NCI-H524 treated with DMSO at 0.1 percent for 48 hours (cell line): ENCODE data around the gene MCOLN2.

Experiments
- DNase-seq: peaks from one replicate; lab custom pipeline; 2025; lab: John Stamatoyannopoulos, UW

MCOLN2 gene

DNA sequence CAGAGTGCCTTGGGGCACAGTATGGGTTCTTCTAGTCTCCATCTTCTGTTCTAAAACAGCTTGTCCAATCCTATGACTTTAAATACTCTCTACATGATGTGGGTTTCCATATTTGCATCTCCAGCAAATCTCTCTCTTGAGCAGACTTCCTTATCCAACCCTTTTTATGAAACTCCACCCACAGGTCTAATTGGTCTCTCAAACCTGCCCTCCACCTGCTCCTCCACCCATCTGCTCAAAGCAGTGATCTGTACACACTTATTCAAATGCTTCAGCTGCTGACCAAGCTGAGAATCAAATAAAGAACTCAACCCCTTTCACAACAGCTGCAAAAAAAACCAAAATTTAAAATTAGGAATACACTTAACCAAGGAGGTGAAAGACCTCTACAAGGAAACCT lies 11.5 kb downstream of the MCOLN2 start:
- DNase-seq: no peak

DNA sequence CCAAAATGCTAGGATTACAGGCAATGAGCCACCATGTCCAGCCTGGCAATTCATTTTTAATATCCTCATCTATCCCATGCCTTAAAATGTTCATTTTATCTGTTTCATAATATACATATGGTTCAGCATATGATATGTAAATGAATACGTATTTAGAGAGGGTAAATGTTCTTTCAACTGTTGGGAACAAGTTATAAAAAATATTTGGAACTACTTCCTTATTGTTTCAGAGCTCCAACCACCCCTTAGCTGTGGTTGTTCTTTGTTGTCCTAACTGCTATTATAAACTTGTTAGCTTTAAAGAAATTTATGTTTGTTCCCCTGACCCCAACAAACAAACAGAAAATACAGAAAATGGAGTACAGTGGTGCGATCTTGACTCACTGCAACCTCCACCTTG lies 14.5 kb downstream of the MCOLN2 start:
- DNase-seq: no peak

DNA sequence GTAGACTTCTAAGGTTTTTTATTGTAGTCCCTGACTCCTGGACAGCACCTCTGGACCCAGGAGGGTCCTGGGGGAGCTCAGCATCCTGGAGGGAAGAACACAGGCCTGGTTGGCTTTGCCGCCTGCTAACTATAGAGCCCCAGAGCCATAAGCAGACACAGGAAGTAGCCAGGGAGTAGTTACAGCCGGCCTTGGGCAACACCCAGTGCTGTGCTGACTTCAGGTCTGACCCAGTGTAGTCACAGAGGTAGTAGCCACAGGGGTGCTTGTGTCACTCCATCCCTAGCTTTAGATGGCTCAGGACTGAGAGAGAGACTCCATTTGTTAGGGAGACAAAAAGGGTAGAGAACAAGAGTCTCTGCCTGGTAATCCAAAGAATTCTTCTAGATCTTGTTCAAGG lies 21.9 kb downstream of the MCOLN2 start:
- DNase-seq: no peak

DNA sequence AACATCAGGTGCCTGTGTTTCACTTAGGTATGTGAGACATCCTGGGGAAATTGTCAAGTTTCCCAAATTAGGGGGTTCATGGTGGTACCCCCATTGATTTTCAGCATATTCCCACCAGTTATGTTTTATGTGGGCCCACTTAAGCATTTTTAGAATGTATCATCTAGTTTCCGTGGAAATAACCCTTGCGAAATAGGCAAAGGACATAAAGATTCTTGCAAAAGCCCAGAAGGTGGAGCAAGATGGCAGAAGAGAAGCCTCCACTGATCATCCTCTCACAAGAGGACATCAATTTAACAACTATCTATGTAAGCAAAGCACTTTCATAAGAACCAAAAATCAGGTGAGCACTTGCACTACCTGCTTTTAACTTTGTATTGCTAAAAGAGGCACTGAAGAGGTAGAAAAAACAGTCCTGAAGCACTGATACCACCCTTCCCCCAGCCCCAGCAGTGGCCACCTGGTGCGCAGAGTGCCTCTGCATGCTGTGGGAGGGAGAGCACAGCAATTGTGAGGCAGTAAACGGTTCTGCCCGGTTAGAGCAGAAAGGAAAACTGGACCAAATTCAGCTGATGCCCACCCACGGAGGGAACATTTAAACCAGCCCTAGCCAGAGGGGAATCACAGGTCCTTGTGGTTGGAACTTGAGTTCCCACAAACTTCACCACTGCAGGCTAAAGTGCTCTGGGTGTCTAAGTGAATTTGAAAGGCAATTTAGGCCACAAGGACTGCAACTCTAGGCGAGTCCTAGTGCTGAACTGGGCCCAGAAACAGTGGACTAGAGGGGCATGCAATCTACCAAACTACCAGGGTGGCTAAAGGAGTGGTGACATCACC lies 23.2 kb downstream of the MCOLN2 start:
- DNase-seq: no peak

DNA sequence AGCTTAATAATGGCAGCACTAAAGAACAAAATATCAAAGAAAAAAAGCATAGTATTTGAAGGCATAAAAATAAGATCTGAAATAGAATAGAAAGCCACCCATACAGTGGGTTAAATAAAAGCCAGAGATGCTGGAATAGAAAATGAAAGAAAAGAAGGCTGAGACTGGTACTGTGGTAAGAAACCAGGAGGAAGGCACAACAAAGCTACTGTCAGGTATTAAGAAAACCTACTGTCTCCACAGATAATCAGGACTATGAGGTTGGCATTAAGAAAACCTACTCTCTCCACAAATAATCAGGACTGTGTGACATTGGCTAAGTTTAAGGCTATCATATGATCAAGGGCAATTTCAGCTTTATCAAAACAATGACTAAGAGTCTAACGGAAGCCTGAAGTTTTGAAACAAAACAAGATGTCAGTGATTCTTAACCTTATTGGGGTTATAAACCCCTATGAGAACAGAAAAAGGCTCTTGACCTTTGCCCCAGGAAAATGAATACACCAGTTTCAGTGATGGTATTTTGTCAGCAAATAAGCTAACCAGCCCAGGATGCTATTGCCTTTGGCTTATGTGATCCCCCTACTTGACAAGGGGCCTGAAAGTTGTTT lies 24.4 kb downstream of the MCOLN2 start:
- DNase-seq: no peak

DNA sequence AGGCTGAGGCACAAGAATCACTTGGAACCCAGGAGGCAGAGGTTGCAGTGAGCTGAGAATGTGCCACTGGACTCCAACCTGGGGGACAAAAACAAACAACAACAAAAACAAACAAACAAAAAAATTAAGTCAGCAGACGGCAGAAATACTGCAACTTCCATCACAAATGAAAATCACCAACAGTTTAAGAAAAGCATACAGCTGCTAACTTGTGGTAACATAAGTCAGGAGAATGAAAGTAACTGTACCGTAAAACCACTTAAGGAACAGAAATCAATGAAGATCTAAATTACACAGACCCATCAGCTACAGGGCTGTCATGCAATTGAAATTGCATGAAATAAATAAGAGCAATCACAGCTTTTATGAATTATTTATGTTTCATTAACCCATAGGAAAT lies 25.0 kb downstream of the MCOLN2 start:
- DNase-seq: no peak

DNA sequence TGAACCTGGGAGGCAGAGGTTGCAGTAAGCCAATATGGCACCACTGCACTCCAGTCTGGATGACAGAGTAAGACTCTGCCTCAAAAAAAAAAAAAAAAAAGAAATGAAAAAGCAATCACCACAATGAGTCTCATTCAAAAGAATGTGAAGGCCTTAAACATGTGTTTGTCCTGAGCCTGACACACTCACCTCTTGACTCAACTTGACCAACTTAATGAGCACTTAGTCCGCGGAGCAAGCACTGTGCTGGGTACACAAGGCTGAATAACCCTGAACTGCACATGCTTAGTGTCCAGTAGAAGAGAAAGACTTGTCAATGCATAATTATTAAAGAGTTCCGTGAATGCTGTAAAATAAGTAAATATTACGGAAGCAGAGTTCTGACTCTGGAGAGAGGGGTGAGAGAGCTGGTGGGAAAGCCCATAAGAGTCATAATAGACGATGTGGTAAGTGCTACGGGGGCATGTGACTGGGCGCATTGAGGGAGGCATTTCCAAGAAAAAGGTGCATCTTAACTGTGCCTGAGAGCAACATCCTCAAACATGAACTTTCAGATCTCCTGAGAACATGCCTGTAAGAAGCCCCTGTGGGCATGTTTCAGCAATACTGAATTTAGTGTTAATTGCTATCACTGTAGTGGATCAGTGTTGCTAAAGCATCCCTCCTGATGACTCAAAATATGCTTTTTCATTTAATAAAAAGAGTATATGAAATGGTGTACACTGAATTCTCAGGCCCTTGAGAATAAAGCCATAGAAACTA lies 27.2 kb downstream of the MCOLN2 start:
- DNase-seq: no peak

DNA sequence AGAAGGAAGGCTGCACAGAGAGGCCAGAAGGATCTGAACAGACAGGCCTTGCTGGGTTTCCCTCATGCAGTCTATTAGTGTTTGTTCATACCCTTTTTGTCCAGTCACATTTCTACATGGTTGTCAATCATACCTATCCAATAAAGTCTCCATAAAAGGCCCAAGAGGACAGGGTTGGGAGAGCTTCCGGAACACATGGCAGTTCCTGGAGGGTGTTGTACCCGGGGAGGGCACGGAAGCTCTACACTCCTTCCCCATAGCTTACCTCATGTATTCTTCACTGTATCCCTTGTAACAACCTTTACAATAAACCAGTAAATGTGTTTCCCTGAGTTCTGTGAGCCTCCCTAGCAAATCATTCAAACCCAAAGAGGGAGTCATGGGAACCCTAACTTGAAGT lies 28.0 kb downstream of the MCOLN2 start:
- DNase-seq: no peak

DNA sequence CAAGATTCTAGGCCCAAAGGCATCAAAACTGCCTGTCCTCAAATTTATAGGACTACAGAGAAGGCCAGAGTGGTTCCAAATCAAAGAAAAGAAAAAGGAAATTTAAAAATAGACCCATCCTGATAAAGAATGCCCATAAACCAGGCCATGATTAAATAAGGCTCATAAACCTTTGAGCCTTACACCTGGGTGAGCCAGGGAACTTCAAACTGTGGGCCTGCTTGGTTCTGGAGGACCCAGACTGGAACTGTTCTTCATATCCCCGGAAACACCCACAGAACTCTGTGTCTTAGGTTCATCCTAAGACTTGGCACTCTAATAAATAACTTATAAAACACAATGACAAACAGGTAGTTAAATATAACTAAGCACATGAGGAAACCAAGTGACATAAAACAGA lies 28.8 kb downstream of the MCOLN2 start:
- DNase-seq: no peak

DNA sequence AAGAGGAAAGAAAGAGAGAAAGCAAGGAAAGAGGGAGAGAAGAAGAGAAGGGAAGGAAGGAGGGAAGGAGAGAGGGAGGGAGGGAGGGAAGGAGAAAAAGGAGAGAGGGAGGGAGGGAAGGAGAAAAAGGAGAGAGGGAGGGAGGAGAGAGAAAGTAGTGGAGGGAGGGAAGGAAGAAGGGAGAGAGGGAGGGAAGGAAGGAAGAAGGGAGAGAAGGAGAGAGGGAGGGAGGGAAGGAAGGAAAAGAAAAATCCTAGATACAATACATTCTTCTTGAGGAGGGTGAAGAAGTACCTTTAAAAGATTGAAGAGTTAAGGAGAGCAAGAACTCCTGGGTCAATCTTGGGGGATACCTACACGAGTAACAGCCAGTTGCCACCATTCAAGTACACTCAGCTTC lies 29.2 kb downstream of the MCOLN2 start:
- no peak for DNase-seq

DNA sequence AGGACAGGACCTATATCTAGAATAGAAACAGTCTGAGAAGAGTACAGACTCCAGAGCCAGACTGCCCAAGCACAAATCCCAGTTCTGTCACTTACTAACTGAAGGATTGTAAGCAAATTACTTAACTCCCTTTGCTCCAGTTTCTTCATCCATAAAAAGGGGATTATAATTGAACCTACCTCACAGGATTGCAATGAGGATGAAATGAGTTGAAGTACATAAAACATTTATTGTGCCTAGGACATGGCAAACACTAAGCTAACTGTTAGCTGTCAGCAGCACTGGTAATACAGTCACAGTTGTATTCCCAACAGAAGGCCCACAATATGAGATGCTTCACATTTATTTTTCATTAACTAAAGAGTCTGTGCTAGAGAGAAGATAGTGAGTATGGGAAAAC lies 33.9 kb downstream of the MCOLN2 start:
- no peak for DNase-seq

DNA sequence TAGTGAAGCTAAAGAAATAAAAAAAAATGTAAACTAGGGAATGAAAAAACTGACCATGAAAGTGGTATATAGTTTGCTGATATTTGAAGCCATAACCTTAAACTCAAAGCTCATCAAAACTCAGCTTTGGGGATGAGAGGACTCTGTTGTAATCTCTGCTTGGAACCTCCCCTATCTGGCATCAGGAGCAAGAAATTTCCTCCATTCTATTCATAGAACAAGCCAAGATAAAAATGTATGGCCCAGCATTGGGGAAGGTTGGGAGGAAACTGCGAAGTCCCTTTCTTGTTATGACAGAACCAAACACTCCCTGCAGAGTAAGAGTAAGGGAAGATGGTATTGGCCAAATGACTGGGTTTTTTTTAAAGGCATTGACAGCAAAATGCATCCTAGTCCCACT lies 35.6 kb downstream of the MCOLN2 start:
- DNase-seq: no peak

DNA sequence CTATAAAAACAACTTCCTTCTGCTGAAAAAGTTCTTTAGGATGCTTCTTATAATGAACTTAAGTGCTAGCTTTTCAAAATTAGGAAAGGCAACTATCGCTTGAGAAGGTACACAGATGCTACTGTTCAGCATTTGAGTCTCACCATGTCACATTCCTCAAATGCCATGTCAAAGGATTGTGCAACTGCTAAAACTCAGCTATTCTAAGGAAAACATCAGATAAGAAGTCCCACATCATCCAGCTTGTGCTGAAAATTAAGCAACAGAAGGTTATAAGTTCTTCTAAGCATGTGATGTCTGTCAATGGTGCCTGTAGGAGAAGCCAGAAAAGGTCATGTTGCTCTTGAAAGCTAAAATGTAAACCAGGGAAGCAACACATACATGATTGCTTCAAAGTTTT lies 36.5 kb downstream of the MCOLN2 start:
- no peak for DNase-seq

DNA sequence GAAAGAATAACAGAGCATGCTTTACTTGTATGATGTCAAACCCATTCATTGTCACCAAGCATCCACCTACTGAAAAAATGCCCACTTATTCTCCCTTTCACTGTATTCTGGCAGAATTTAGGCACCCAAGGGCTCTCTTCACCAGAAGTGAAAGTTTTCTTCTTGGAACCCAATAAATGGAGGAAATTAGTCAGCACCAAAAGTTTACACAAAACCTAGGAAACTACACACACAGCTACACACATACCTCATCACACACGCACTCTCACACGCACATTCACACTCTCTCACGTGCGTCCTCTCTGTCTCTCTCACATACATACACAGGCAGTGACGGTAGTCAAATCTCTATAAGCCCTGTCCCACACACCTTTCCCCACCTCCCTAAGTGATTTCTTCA lies 37.6 kb downstream of the MCOLN2 start:
- no peak for DNase-seq

DNA sequence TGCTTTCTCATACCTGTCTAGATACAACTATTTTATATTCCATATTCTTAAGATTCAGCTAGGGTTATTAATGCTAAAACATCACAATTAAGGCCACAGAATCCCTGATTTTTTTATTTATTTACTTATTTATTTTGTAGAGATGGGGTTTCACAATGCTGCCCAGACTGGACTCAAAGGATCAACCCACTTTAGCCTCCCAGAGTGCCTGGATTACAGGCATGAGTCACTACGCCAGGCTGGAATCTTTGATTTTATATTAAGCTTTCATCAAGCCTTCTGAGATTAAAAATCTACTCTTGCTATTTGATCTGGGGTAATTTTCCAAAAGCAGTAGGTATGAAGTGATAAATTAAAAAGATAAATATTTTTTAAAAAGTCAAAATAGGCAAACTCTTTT lies 38.9 kb downstream of the MCOLN2 start:
- DNase-seq: no peak

DNA sequence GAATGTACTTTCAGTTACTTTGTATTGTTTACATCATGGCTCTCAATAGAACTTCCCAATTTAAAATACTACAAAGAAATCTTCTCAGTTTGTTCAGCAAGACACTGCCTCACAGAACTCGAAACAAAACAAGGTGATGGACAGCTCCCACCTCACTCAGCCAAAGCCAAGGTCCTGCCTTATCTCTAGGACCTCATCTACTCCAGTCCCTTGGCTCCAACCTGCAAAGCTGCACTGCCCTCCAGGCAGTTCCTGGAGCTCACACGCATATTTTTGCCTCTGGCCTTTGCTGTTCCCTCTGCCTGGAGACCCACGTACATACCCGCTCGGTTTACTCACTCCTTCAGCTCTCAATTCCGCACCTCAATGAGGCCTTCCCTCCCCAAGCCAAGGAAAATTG lies 40.3 kb downstream of the MCOLN2 start:
- DNase-seq: no peak

DNA sequence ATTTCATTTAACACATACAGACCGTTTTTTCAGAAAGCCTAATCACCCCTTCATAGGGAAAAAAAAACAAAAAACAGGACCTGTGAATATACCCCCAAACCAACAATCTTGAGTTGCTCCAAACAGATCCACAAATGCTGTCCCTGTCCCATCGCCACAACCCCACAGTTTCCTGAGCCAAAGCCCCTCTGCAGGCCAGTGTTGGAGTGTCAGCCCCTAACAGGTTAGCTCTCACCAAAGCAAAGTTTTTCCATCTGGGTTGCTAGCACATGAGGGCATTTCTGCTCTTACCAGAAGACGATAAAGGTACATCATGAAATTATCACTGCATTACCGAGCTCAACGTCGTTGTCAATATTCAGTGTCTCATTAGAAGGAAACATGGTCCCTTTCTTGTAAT lies 40.8 kb downstream of the MCOLN2 start:
- DNase-seq: no peak

DNA sequence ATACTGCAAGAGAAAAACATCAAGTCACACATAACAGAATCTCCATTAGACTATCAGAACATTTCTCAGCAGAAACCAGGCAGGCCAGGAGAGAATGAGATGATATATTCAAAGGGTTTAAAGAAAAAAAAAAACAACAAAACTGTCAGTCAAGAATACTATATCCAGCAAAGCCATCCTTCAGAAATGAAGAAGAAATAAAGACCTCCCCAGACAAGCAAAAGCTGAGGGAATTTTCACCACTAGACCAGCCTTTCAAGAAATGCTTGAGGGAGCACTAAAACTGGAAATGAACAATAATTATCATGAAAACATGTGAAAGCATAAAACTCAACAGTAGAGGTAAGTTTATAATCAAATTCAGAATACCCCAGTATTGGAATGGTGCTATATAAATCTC lies 47.2 kb downstream of the MCOLN2 start:
- DNase-seq: no peak

DNA sequence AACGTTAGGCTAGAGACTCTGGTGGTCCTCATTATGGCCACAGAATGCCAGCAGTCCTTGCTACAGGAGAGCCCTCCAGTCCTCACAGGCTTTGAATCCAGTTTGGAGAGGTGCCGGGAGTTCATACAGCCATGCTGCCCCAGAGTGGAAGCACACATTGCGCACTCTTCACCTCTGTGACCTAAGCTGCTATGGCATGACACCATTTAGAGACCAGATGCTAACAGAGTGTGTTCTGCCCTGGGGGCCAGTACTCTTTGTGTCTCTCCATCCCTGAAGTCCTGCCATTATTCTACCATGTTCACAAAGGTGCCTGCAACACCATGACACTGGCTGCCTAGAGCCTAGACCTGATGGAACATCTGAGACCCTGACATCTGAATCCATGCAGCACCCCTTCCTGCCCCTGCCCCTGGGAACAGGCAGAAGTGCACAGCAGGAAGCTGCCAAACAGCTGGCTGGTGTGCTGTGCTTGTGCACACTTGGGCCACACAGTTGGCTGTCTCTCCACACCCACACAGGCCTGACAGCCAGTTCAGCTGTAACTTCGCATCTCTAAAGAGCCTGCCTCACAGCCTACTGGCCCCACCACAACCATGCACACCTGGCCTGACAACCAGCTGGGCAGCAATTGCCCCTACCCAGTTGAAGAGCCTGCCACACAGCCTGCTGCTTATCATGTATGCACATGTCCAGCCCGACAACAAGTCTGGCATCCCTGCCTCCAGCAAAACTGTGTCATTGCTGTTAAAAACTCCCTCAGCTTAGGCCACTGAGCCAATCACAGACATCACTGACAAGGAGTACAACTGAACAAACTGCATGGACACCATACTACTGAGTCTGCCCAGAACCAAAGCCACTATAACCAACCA lies 49.1 kb downstream of the MCOLN2 start:
- DNase-seq: no peak

DNA sequence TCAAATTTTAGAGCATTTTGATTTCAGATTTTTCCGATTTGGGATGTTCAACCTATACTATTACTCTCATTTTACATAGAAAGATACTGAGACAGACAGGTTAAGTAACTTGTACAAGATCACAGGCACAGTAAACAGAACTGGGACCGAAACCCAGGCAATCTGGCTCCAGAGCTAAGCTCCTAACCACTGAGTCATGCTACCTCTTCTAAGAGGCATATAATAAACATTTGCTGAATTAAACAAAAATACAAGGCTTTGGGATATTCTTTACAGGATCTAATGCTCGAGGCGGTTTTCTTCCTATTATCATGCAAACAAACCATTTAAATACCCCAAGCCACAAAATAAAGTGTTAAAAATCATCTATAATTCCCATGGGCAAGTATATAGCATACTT lies 50.3 kb downstream of the MCOLN2 start:
- no peak for DNase-seq

DNA sequence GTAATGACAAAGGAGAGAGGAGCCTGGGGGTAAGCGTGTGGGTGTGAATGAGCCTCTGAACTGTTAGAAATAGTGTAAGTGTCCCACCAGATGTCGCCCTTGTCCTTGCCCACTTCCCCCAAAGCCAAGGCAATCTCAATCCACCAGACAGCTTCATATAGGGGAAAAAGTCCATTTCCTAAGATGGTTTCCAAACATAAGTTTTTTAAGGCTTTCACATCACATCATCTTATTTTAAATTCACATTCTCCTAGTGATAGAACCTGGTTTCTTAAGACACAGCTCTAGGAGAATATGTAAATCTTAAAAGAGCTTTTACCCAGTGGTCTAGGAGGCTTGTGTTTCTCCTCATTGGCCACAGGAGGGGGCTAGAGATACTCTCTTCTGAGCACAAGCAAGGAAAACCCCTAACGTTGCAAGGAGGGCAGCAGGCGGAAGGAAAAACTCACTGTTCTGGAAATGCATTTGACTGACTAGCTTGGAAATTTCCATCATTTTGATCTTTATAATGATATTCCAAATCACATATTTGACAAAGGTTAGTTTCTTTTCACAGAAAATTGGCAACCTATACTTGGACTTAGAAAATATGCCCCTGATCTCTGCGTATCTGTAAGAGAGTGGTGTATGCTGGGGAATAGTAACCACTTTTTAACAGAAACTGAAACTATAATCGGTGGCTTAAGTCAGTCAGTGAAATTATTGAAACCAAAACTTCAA lies 52.0 kb downstream of the MCOLN2 start:
- DNase-seq: no peak

DNA sequence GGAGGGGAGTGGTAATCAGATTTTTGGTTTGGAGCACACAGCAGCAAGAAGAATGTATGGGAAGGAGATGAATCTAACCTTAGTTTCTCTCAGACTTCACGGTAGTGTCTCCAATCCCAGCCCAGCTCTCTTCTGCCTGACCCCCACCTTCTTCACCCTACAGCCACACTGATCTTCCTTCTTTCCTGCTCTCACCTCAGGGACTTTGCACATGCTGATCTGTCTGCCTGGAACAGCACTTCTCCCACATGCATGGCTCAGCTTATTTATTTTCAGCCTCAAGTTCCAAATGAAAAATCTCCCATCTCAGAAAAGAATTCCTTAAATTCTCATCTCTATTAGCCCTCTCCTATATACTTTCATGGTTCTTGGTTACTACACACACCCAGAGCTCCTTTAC lies 55.1 kb downstream of the MCOLN2 start:
- DNase-seq: no peak
